HG02970 (cell line): Measurements from ENCODE around the gene AOPEP.
"Not testable (repeated sequence)": the region's sequence is repeated elsewhere in the genome, so short reads cannot be mapped to it uniquely, and the experiment has no call there.

Experiments used
- ATAC-seq: cut with Tn5 transposase; IDR thresholded peaks from one replicate; pipeline ENCODE4 v1.9.1; 2021; ENCODE audit warnings: mild to moderate bottlenecking, moderate library complexity, moderate number of reproducible peaks; ENCODE audit not compliant: unreplicated experiment, low FRiP score

Gene AOPEP

DNA sequence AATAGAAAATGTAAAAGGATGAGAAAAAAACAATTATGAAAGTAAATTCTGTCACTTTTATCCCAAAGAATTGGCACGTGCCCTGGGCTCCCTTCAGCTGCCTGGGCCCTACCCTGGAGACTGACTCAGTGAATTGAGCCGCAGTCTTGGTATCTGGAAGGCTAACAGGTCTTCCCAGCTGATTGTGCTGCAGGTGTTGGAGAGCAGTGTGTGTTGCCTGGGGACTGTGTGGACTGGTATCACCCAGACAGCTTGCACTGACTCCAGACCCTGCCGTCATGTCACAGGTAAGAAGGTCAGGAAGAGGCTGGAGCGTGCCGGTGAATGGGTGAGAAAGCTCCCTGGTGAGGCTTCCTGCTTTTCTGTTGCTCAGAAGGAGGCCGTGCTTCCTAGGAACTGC, 83.3 kb downstream of the AOPEP start:
- no peak for ATAC-seq

DNA sequence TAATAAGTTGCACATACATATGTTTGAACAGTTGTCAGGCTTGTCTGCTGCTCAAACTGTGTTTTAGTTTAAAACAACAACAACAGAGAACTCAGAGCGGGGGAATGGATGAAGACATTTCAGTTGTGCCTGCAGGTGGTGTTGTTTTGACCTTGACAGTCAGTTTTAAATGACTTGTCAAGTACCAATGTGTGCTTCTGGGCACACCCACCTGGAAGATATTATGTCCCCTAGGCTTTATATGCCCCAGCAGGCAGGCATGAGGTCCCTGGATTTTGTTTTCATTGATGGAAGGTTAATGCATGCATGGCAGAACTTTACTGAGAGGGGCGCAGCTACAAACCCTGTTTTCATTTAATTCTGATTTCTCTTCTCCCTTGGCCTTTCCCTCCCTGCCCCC, 84.6 kb downstream of the AOPEP start:
- ATAC-seq = no peak

DNA sequence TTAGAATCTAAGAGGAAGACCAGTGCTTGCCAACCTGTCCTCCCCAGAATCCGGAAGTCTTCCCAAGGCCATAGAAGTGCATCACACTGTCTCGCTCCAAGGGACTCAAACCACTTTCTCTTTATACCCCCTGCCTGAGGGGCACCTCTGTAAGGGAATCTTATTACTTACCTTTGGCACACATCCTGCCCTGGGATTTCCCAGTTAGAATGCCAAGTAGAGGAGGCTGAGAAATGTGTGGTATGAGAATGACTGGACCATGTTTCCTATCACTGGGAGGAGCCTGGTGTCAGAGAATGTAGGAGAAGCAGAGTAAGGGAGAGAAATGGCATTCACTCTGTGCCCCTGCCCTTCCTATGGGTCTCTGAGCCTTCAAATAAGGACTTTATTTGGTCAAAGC, 85.8 kb downstream of the AOPEP start:
- ATAC-seq = no peak

- ATAC-seq = no peak
Observed at GRCh38 chr9:94813379-94813778, 86.9 kb downstream of the AOPEP start.

GRCh38 chr9:94817291-94818177, 91.0 kb downstream of the AOPEP start:
- ATAC-seq = no peak

GRCh38 chr9:94818178-94818541, 91.7 kb downstream of the AOPEP start:
- ATAC-seq = no peak

DNA sequence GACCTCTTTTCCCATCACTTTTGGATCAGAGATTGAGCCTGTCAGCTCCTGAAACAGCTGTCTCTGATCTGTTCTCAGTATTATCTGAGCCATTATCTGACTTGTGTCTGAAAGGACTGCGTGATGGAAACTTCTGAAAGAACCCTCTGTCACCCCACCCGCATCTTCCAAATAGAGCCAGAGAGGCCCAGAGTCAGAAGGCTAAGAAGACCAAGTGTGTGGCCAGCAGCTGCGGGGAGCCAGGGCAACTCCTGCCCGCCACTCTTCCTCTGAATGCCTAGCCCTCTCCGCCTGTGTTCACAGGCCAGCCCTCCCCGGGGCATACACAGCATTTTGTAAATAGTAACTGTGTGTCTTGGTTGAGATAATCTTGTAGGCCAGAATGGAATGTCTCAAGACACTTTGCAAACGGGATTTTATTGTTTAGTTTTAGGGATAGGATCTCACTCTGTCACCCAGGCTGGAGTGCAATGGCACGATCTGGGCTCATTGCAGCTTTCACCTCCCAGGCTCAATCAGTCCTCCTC, 92.7 kb downstream of the AOPEP start:
- no peak for ATAC-seq

- ATAC-seq = no peak
Observed at GRCh38 chr9:94821098-94821887, 94.8 kb downstream of the AOPEP start.

GRCh38 chr9:94822273-94822672, 95.8 kb downstream of the AOPEP start:
- ATAC-seq = no peak

- ATAC-seq = no peak
Observed at GRCh38 chr9:94823710-94824109, 97.2 kb downstream of the AOPEP start.

- ATAC-seq = no peak
Observed at GRCh38 chr9:94824411-94824810, 97.9 kb downstream of the AOPEP start.

- ATAC-seq = no peak
Observed at GRCh38 chr9:94824913-94825610, 98.6 kb downstream of the AOPEP start.

GRCh38 chr9:94825611-94825958, 99.1 kb downstream of the AOPEP start:
- ATAC-seq = no peak

DNA sequence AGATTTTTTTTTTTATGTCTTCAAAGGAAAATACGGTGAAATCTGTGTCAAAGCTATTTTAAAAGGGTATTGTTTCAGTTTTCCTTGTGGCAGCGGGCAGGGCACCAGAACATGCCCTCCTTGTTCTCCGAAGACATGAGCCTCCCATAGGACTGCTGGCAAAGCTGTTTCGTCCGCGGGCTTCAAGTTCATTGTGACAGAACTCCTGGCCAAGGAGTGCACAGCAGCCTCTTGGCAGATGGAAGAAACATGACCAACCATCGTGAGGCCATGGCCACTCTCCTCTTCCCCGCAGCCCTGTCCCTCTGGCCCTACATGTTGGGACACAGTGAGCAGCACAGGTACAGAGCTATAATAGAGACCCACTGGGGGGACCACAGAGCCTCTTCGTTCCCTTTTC, 99.5 kb downstream of the AOPEP start:
- ATAC-seq = no peak

- ATAC-seq = no peak
Observed at GRCh38 chr9:94826644-94827410, 100.3 kb downstream of the AOPEP start.

DNA sequence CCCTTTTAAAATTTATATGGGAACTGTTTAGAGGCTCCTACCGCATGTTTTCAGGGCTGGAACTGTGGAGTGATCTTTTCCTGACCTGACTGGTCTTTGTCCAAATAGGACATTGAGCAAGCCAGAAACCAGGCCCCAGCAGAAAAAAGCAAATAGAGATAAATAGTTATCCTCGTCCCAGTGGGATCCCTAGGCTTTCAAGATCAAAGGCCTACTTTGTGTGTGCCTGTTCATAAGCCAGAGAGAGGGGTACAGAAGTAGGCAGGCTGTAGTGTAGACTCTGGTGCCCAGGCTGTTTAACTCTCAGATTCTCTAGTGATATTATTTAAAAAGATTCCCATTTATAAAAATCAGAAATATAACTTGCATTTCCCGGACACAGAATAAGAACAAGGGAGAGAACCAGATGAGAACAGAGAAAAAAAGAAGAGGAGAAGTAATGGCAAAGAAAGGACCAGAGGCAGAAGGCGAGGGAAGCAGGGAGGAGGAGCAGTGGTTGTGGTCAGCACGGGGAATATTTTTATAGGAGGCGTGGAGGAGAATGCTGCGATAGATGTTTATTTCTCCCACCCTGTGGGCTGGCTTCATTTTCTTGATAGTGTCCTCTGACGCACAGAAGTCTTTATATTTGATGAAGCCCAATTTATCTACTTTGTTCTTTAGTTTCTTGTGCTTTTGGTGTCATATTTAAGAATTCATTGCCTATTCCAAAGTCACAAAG, 101.2 kb downstream of the AOPEP start:
- no peak for ATAC-seq

GRCh38 chr9:94829380-94830070, 103.0 kb downstream of the AOPEP start:
- ATAC-seq = no peak

DNA sequence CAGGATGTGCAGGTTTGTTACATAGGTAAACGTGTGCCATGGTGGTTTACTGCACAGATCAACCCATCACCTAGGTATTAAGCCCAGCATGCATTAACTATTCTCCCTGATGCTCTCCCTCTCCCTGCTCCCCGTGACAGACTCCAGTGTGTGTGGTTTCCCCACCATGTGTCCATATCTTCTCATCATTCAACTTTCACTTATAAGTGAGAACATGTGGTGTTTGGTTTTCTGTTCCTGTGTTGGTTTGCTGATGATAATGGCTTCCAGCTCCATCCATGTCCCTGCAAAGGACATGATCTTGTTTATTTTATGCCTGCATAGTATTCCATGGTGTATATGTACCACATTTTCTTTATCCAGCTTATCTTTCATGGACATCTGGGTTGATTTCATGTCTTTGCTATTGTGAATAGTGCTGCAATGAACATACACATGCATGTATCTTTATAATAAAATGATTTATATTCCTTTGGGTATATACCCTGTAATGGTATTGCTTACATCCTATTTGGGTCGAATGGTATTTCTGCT, 103.6 kb downstream of the AOPEP start:
- not testable (repeated sequence) for ATAC-seq

DNA sequence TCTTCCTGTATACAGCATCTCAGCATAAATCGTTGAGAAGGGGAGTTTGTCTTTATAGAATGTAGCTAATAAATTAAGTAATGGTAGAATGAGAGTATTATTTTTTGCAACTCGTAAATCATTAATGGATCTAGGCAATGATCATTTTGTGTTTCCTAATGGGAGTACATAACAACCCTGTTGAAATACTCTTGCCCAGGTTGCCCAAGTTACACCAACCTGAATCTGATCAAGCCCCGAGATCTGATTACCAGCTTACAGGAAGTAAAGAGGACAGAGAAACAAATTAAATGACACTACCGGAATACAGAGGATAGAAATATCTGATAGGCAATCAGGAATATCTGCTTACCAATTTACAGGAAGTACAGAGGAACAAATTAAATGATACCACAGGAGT, 107.3 kb downstream of the AOPEP start:
- ATAC-seq = no peak
